Ovary (tissue), 9 donors: ENCODE results near the gene PTER. TPM values are rescaled to one million over a fixed set of nuclear protein-coding genes. Genes with fewer than 3 reads are reported as not detected.

Experiments used
- DNase-seq, 5 donors: peaks; one replicate each; pipeline ENCODE4 v3.0.0-alpha.2; 2019 to 2020
- H3K27ac ChIP-seq, 2 donors: fragments of 200-600 bp; one replicate each; pipeline versions ENCODE4 v1.5.1 to v1.8.0; 2019 to 2022
- H3K27me3 ChIP-seq: fragments of 200-600 bp; one replicate; pipeline ENCODE4 v1.8.0; 2022
- H3K36me3 ChIP-seq: fragments of 200-600 bp; sonication (generic); one replicate; pipeline ENCODE4 v1.5.1; 2019
- H3K4me1 ChIP-seq: one replicate; pipeline ENCODE4 v1.8.1; 2013; ENCODE audit warnings: mild to moderate bottlenecking, moderate library complexity; ENCODE audit not compliant: insufficient read depth
- H3K4me3 ChIP-seq: fragments of 200-600 bp; sonication (generic); one replicate; pipeline ENCODE4 v1.5.1; 2017
- H3K9me3 ChIP-seq, 2 donors: fragments of 200-600 bp in 1 of 2; sonication (generic) in 1 of 2; one replicate each; pipeline versions ENCODE4 v1.5.1 to v1.8.1; 2013 to 2019; ENCODE audit warnings: mild to moderate bottlenecking in 1 of 2, moderate library complexity in 1 of 2
- CTCF ChIP-seq, 3 donors: fragments of 450-650 bp in 2 of 3; fragments of 200-600 bp in 1 of 3; IDR thresholded peaks; one replicate each; pipeline versions ENCODE4 v1.5.1 to v1.8.0; 2016 to 2022; ENCODE audit warnings: antibody characterized with exemption in 3 of 3, mild to moderate bottlenecking in 1 of 3
- EP300 ChIP-seq: sonication (generic); formaldehyde crosslinking; IDR thresholded peaks from one replicate; pipeline ENCODE4 v1.6.1; 2017; ENCODE audit warnings: antibody characterized with exemption
- POLR2A ChIP-seq: fragments of 450-650 bp; IDR thresholded peaks from one replicate; pipeline ENCODE4 v1.6.1; 2017; ENCODE audit warnings: antibody characterized with exemption, mild to moderate bottlenecking, moderate library complexity
- WGBS, 3 donors: extraction: QIAGEN DNeasy Blood & Tissue Kit in 1 of 3; methylation state at CpG; one replicate each; pipeline versions ENCODE4 v1.1.5 to v1.1.7; 2013 to 2017; 5-methylcytosine and 5-hydroxymethylcytosine counted together
- intact Hi-C, 4 donors: fragments of 100-400 bp; cut with DNase I; formaldehyde crosslinking; loops; one replicate each; pipeline versions ENCODE4 v1.11.0 to v1.15.1; 2022 to 2023
- polyA plus RNA-seq, 2 donors: library from polyadenylated mRNA; stranded (reverse); fragments of 200-250 nt in 1 of 2; fragments of 350-450 nt in 1 of 2; fragmentation: Illumina TruSeq in 1 of 2; extraction: RNeasy Lipid Tissue Mini Kit (QIAGEN cat#74804) in 1 of 2; gene quantifications; one replicate each; pipeline ENCODE4 v1.2.3, GENCODE V29; 2013 to 2014
- total RNA-seq, 7 donors: library from RNA; depleted of rRNA in 2 of 7; stranded (reverse); fragments of >200 nt in 2 of 7; fragmentation: NEBNext Ultra II Directional in 3 of 7; extraction: Animal tissue kit (Norgen Biotek cat#: 25700) in 3 of 7; gene quantifications; one replicate each; pipeline versions ENCODE4 v1.1.0 to v1.2.4, GENCODE V29; 2016 to 2023
- donor health status: DM: no; HTN: no; CAD: no; lungs with moderate emphysema.
- donor health status: DM: no; HTN: no; CAD: no.
- donor health status: Bipolar disorder and iron deficiency.
- donor health status: DM: yes; HTN: yes; CAD: no.
- donor health status: DM: no; HTN: no; CAD: no.
- donor health status: DM: yes; HTN: yes; CAD: no.

Gene PTER
- total and polyA plus RNA-seq, 9 donors, result 1.5 to 19.2 (median 4.2) TPM

- H3K27ac ChIP-seq, result no peak overlapping the region
- no peak overlapping the region for H3K4me3 ChIP-seq
- DNase-seq, result no peak
- H3K36me3 ChIP-seq, result no peaks in the 10 kb centered on the region
- H3K9me3 ChIP-seq, result no peaks in the 10 kb centered on the region
- intact Hi-C loops, result no loop called here
- no peaks in the 10 kb centered on the region for H3K4me1 ChIP-seq
- no peaks in the 10 kb centered on the region for H3K27me3 ChIP-seq
- TF ChIP-seq POLR2A, result no peak
- TF ChIP-seq EP300, result no peak
- no peak for TF ChIP-seq CTCF (IDR thresholded peaks at IDR 0.05)
- WGBS, 3 donors, result 6 to 24% (median 13%) methylated on average over 3 of the region's 3 CpGs
These were observed 28.4 kb upstream of the PTER start for GRCh38 chr10:16408379-16408778.

- Histone ChIP-seq H3K27me3 (no peaks in the 10 kb centered on the region), H3K4me3 (no peak overlapping the region), H3K27ac (no peak overlapping the region), H3K4me1 (no peaks in the 10 kb centered on the region), H3K9me3 (no peaks in the 10 kb centered on the region), H3K36me3 (no peaks in the 10 kb centered on the region)
- intact Hi-C loops, result no loop called here
- DNase-seq, result no peak
- WGBS, 3 donors, result 15 to 28% (median 22%) methylated on average over 1 of the region's 1 CpG
- TF ChIP-seq POLR2A (no peak), CTCF (IDR thresholded peaks at IDR 0.05) (no peak)
These were observed 19.5 kb upstream of the PTER start for GRCh38 chr10:16417341-16417740.

- H3K27ac ChIP-seq, result no peak overlapping the region
- H3K9me3 ChIP-seq, result no peaks in the 10 kb centered on the region
- H3K4me1 ChIP-seq, result no peaks in the 10 kb centered on the region
- 73 to 77% (median 75%) methylated on average over 3 of the region's 3 CpGs for WGBS, 3 donors
- no peaks in the 10 kb centered on the region for H3K27me3 ChIP-seq
- TF ChIP-seq EP300 (no peak), POLR2A (no peak)
- no peak overlapping the region for H3K4me3 ChIP-seq
- H3K36me3 ChIP-seq, result no peaks in the 10 kb centered on the region
- no peak for DNase-seq
- intact Hi-C loops, result no loop called here
These were observed 13.2 kb upstream of the PTER start for GRCh38 chr10:16423599-16423998.

GRCh38 chr10:16425449-16425848 lies 11.4 kb upstream of the PTER start:
- no peaks in the 10 kb centered on the region for H3K27me3 ChIP-seq
- DNase-seq, result no peak
- no peak for TF ChIP-seq EP300
- TF ChIP-seq POLR2A, result no peak
- TF ChIP-seq CTCF (IDR thresholded peaks at IDR 0.05), result no peak
- intact Hi-C loops, result no loop called here
- no peak overlapping the region for H3K4me3 ChIP-seq
- H3K9me3 ChIP-seq, result no peaks in the 10 kb centered on the region
- H3K36me3 ChIP-seq, result no peaks in the 10 kb centered on the region
- H3K4me1 ChIP-seq, result no peaks in the 10 kb centered on the region
- H3K27ac ChIP-seq, result no peak overlapping the region
- 87 to 91% (median 88%) methylated on average over 3 of the region's 3 CpGs for WGBS, 3 donors

- TF ChIP-seq CTCF (IDR thresholded peaks at IDR 0.05) (no peak), EP300 (no peak), POLR2A (no peak)
- Histone ChIP-seq H3K27me3 (no peaks in the 10 kb centered on the region), H3K4me1 (no peaks in the 10 kb centered on the region), H3K4me3 (no peak overlapping the region), H3K27ac (no peak overlapping the region), H3K36me3 (no peaks in the 10 kb centered on the region), H3K9me3 (no peaks in the 10 kb centered on the region)
- WGBS, 3 donors, result 74 to 89% (median 84%) methylated on average over 6 of the region's 6 CpGs
- DNase-seq, result no peak
- intact Hi-C loops, result no loop called here
These were observed 7.3 kb upstream of the PTER start for GRCh38 chr10:16429539-16429938.
